Duodenal mucosa (tissue), 2 donors: Measurements from ENCODE around the gene OLFML2B.

Experiments
- H3K27ac ChIP-seq: one replicate; pipeline ENCODE4 v1.7.0; 2013; ENCODE audit warnings: low read depth, low read length
- H3K27me3 ChIP-seq, 2 donors: one replicate each; pipeline ENCODE4 v1.7.0; 2013; ENCODE audit warnings: low read length in 2 of 2, control low read depth in 1 of 2; ENCODE audit not compliant: insufficient read depth in 2 of 2, control insufficient read depth in 1 of 2
- H3K36me3 ChIP-seq, 2 donors: one replicate each; pipeline ENCODE4 v1.7.0; 2013; ENCODE audit warnings: low read length in 2 of 2, control low read depth in 1 of 2; ENCODE audit not compliant: insufficient read depth in 2 of 2, control insufficient read depth in 1 of 2
- H3K4me1 ChIP-seq, 2 donors: one replicate each; pipeline ENCODE4 v1.7.0; 2013; ENCODE audit warnings: low read length in 2 of 2, control low read depth in 1 of 2; ENCODE audit not compliant: insufficient read depth in 2 of 2, control insufficient read depth in 1 of 2
- H3K4me3 ChIP-seq, 2 donors: one replicate each; pipeline ENCODE4 v1.7.0; 2013; ENCODE audit warnings: low read length in 2 of 2, low read depth in 1 of 2
- H3K9ac ChIP-seq, 2 donors: one replicate each; pipeline ENCODE4 v1.7.0; 2013; ENCODE audit warnings: low read length in 2 of 2, low read depth in 1 of 2
- H3K9me3 ChIP-seq, 2 donors: one replicate each; pipeline ENCODE4 v1.7.0; 2013; ENCODE audit warnings: low read length in 2 of 2, control low read depth in 1 of 2; ENCODE audit not compliant: control insufficient read depth in 1 of 2

Gene OLFML2B

DNA sequence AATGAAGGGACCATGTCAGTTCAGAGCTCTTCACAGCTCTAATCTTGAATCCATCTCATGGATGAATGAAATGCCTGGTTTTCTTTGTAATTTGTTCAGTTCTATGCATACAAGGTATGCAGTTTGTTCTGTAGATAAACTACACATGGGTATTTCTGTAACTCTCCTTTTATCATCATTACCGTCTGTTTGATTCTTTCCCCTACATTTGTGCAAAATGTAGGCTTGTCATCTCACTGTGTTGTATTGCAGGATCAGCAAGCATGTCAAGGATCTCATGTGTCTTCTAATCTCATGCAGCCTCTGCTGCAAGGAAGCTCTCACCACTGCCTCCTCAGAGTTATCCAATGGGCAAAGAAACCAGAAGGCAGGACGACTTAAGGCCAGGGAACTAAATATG is 79.3 kb downstream of the OLFML2B start:
- Histone ChIP-seq H3K4me1 (peaks cover 0 to 5% of the 10 kb centered on the region in 2 donors), H3K27ac (no peak overlapping the region), H3K27me3 (no peaks in the 10 kb centered on the region), H3K9me3 (no peaks in the 10 kb centered on the region), H3K9ac (no peak overlapping the region), H3K36me3 (peaks cover 13% of the 10 kb centered on the region in 2 donors), H3K4me3 (no peak overlapping the region)

- Histone ChIP-seq H3K27ac (no peak overlapping the region), H3K27me3 (no peaks in the 10 kb centered on the region), H3K4me1 (peaks cover 0 to 1% of the 10 kb centered on the region in 2 donors), H3K9me3 (no peaks in the 10 kb centered on the region), H3K36me3 (peaks cover 13% of the 10 kb centered on the region in 2 donors), H3K4me3 (no peak overlapping the region), H3K9ac (no peak overlapping the region)
These were observed 79.9 kb downstream of the OLFML2B start for GRCh38 chr1:161943737-161944136.

DNA sequence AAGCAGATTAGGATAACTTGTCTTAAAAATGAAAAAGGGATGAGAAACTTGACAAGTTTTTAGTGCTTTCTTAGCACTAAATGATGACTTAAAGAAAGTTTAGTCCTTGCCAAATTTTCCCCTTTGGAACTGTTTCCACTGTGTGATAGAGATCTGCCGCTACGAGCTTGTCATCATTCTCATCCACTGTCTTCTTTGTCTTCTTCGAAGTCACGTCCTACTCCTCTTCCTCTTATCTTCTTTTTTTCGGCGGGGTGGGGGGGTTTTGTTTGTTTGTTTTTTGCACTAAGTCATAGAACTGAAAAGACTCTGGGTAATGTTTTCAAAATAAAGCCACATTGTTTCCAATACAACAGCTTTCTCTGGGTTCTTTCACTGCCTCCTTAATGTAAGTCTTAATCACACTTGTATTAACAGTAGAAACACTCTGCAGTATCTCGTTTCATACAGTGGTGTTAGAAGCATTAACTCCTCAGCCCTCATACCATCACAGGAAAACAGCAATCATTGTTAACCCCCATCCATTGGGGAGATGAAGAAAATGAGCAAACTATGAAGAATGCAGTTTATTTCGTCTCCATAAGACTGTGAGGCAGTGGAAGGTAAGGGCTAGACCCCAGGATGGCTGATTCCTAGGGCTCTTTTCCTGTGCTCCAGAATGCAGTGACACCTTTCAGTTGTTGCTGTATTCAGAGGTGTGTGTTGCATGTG is 81.8 kb downstream of the OLFML2B start:
- H3K27ac ChIP-seq = no peak overlapping the region
- H3K4me1 ChIP-seq = no peaks in the 10 kb centered on the region
- no peak overlapping the region for H3K4me3 ChIP-seq
- H3K9me3 ChIP-seq = no peaks in the 10 kb centered on the region
- no peaks in the 10 kb centered on the region for H3K27me3 ChIP-seq
- peaks cover 15 to 16% of the 10 kb centered on the region in 2 donors for H3K36me3 ChIP-seq
- no peak overlapping the region for H3K9ac ChIP-seq

GRCh38 chr1:161940866-161941591 is 82.6 kb downstream of the OLFML2B start:
- peaks cover 16 to 18% of the 10 kb centered on the region in 2 donors for H3K36me3 ChIP-seq
- no peaks in the 10 kb centered on the region for H3K9me3 ChIP-seq
- H3K27ac ChIP-seq = no peak overlapping the region
- H3K4me3 ChIP-seq = no peak overlapping the region
- H3K4me1 ChIP-seq = no peaks in the 10 kb centered on the region
- H3K27me3 ChIP-seq = no peaks in the 10 kb centered on the region
- H3K9ac ChIP-seq = no peak overlapping the region

DNA sequence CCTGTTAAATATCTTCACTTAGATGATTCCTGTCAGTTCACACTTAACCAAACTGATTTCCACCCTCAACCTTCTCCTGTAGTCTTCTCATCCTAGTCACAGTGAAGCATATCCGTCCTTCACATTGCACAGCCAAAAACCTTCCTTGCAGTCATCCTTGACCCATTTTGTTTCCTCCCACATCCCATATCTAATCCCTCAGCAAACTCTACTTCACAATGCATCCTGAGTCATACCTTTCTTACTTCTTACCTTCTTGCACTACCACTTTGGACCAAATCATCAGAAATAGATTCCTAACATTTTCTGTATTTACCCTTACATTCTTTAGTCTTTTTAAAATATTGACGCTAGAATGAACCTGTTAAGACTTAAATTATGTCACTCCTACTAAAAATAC is 86.9 kb downstream of the OLFML2B start:
- Histone ChIP-seq H3K4me3 (no peak overlapping the region), H3K9me3 (no peaks in the 10 kb centered on the region), H3K36me3 (peaks cover 3 to 5% of the 10 kb centered on the region in 2 donors), H3K9ac (no peak overlapping the region), H3K27ac (no peak overlapping the region), H3K27me3 (no peaks in the 10 kb centered on the region), H3K4me1 (no peaks in the 10 kb centered on the region)

DNA sequence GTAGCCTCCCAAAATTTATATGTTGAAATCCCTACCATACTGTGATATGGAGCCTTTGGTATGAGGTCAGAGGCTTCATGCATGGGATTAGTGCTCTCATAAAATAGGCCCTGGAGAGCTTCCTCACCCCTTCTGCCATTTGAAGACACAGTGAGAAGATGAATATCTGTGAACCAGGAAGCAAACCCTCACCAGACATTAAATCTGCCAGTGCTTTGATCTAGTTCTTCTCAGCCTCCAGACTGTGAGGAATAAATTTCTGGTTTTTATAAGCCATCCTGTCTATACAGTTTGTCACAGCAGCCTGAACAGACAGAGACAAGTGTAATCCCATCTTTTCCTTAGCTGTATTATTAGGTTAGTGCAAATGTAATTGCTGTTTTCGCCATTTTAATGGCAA is 88.4 kb downstream of the OLFML2B start:
- H3K9ac ChIP-seq = no peak overlapping the region
- H3K4me1 ChIP-seq = no peaks in the 10 kb centered on the region
- H3K27ac ChIP-seq = no peak overlapping the region
- H3K9me3 ChIP-seq = no peaks in the 10 kb centered on the region
- H3K27me3 ChIP-seq = no peaks in the 10 kb centered on the region
- H3K4me3 ChIP-seq = no peak overlapping the region
- peaks cover 3 to 5% of the 10 kb centered on the region in 2 donors for H3K36me3 ChIP-seq

GRCh38 chr1:161933592-161934588 is 89.8 kb downstream of the OLFML2B start:
- Histone ChIP-seq H3K4me1 (no peaks in the 10 kb centered on the region), H3K27me3 (no peaks in the 10 kb centered on the region), H3K36me3 (peaks cover 3 to 5% of the 10 kb centered on the region in 2 donors), H3K4me3 (no peak overlapping the region), H3K9ac (no peak overlapping the region), H3K27ac (no peak overlapping the region), H3K9me3 (no peaks in the 10 kb centered on the region)
